GM12892 (cell line): ENCODE measurements around the gene SCN10A.

Experiments used
- POLR2A ChIP-seq: IDR thresholded peaks from 2 replicates; pipeline ENCODE4 v1.6.1; 2011; ENCODE audit warnings: low read depth, low read length, control low read depth
- POLR2AphosphoS5 ChIP-seq: IDR thresholded peaks from 2 replicates; pipeline ENCODE4 v1.6.1; 2011; ENCODE audit warnings: low read depth, low read length, control low read depth

- TF ChIP-seq POLR2AphosphoS5 (no peak), POLR2A (no peak)
Observed at GRCh38 chr3:38706961-38707360, 109.1 kb downstream of the SCN10A start.
